Skeletal muscle cell (primary cell): ENCODE data around the gene FAM3D.
A peak's percentile ranks its signal among the peaks of the same experiment; 100 is the strongest.
"Not testable (repeated sequence)": the region's sequence is repeated elsewhere in the genome, so short reads cannot be mapped to it uniquely, and the experiment has no call there.

Experiments used
- DNase-seq: peaks from one replicate; pipeline ENCODE4 v3.0.0-alpha.2; 2010; ENCODE audit warnings: low read depth
- H3K4me3 ChIP-seq: 2 replicates; pipeline ENCODE4 v1.5.1; 2011; ENCODE audit warnings: low read depth, mild to moderate bottlenecking, control low read depth, low read length, moderate library complexity

The FAM3D gene

GRCh38 chr3:58666683-58667082, at the start of gene FAM3D:
Gene FAM3D (minus strand): TSS chr3:58666774. CDS start chr3:58655563, 11,211 bp downstream.
- no peak within 1 kb of the TSS for H3K4me3 ChIP-seq
- no peak for DNase-seq

- H3K4me3 ChIP-seq: no peak overlapping the region
- no peak for DNase-seq
Observed at GRCh38 chr3:58713715-58714401, 47.3 kb upstream of the FAM3D start.

- no peak overlapping the region for H3K4me3 ChIP-seq
- no peak for DNase-seq
Observed at GRCh38 chr3:58711871-58712270, 45.3 kb upstream of the FAM3D start.

GRCh38 chr3:58708983-58709382, 42.4 kb upstream of the FAM3D start:
- DNase-seq, H3K4me3 ChIP-seq: not testable (repeated sequence)

GRCh38 chr3:58708116-58708791, 41.7 kb upstream of the FAM3D start:
- no peak for DNase-seq
- no peak overlapping the region for H3K4me3 ChIP-seq

- H3K4me3 ChIP-seq: no peak overlapping the region
- no peak for DNase-seq
Observed at GRCh38 chr3:58707390-58707930, 40.9 kb upstream of the FAM3D start.

- DNase-seq: no peak
- H3K4me3 ChIP-seq: no peak overlapping the region
Observed at GRCh38 chr3:58706395-58707167, 40.0 kb upstream of the FAM3D start.

GRCh38 chr3:58704745-58705144, 38.2 kb upstream of the FAM3D start:
- DNase-seq: no peak
- no peak overlapping the region for H3K4me3 ChIP-seq

GRCh38 chr3:58704304-58704703, 37.7 kb upstream of the FAM3D start:
- not testable (repeated sequence) for H3K4me3 ChIP-seq, DNase-seq

- no peak overlapping the region for H3K4me3 ChIP-seq
- no peak for DNase-seq
Observed at GRCh38 chr3:58698246-58698645, 31.7 kb upstream of the FAM3D start.

GRCh38 chr3:58697561-58697960, 31.0 kb upstream of the FAM3D start:
- no peak overlapping the region for H3K4me3 ChIP-seq
- no peak for DNase-seq

- H3K4me3 ChIP-seq, DNase-seq: not testable (repeated sequence)
Observed at GRCh38 chr3:58696813-58697212, 30.2 kb upstream of the FAM3D start.

GRCh38 chr3:58696093-58696492, 29.5 kb upstream of the FAM3D start:
- DNase-seq: no peak

GRCh38 chr3:58695284-58695683, 28.7 kb upstream of the FAM3D start:
- not testable (repeated sequence) for H3K4me3 ChIP-seq, DNase-seq

More at GRCh38 chr3:58696093-58696492, 29.5 kb upstream of the FAM3D start:
- no peak overlapping the region for H3K4me3 ChIP-seq

- no peak overlapping the region for H3K4me3 ChIP-seq
- DNase-seq: no peak
Observed at GRCh38 chr3:58693940-58694850, 27.6 kb upstream of the FAM3D start.

GRCh38 chr3:58692484-58692883, 25.9 kb upstream of the FAM3D start:
- DNase-seq: no peak
- no peak overlapping the region for H3K4me3 ChIP-seq

GRCh38 chr3:58691997-58692396, 25.4 kb upstream of the FAM3D start:
- no peak overlapping the region for H3K4me3 ChIP-seq
- no peak for DNase-seq

- DNase-seq: no peak
- no peak overlapping the region for H3K4me3 ChIP-seq
Observed at GRCh38 chr3:58690490-58690889, 23.9 kb upstream of the FAM3D start.

- peak; percentile 12 for DNase-seq
- H3K4me3 ChIP-seq: no peak overlapping the region
Observed at GRCh38 chr3:58688574-58688973, 22.0 kb upstream of the FAM3D start.
